ENCODE measurements around the gene GPN1. TPM values are rescaled to one million over a fixed set of nuclear protein-coding genes. Genes with fewer than 3 reads are reported as not detected.
"Not testable (repeated sequence)": the region's sequence is repeated elsewhere in the genome, so short reads cannot be mapped to it uniquely, and the experiment has no call there.

The GPN1 gene
- polyA plus RNA-seq, 1 donor = 31.2 TPM

DNA sequence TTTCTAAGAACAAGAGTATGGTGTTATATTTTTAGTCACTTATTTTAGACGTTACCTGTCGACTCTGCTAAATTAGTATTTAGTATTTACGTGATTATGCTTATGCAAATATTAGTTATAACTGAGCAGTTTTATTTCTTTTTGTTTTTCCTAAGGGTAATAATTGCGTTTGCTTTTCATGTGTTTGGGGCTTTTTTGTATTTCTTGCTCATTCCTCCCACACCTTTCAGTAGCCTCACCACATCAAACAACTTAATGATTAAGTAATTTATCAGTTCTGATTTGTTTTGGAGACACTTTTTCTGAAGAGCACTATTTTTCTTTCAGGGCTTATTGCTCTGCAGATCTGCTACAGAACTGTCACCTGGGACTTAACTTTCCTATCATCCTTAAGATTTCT lies 42.4 kb downstream of the GPN1 start:
- no peak for DNase-seq (ENCODE audit: low read depth)

DNA sequence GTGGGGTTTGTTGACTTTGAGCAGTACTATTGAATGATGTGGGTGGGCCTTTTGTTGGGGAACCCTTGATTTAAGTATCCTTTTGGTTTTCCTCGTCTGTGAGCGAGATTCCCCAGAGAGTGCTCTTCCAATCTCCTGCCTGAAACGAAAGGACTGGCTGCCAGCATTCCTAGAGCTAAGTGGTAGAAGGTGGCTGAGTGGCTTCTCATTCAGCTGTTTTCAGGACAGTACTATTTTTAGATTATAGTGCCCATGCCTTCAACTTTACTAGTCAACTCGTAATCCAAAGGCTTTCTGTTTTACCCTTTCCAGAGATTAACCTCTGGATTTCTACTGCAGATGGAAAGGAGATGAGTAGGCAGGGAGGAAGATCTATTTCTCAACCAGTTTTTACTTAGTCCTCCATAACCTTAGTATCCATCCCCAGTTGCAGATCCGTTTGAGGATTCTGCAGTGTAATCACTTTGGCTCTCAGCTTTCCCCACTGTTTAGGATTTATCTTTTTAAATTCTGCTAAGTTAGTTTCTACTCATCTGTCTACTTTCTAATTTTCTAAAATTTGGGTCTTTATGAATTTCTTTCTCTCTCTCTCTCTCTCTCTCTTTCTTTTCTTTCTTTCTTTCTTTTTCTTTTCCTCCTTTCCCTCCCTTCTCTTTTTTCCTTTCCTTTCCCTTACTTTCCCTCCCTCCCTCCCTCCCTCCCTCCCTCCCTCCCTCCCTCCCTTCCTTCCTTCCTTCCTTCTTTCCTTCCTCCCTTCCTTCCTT lies 44.1 kb downstream of the GPN1 start:
- DNase-seq (ENCODE audit: low read depth) = no peak

DNA sequence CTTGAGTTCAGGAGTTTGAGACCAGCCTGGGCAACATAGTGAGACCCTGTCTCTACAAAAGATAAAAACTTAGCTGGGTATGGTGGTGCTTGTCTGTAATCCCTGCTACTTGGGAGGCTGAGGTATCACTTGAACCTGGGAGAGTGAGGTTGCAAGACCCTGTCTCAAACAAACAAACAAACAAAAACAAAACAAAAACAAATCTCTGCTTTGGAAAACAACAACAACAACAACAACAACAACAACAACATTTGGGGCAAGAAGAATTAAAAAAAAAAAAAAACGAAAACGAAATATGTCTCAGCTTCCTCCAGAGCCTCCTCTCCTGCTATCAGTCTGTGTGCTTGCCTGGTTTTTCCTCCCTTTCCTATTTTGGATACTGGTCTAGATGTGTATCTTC lies 51.7 kb downstream of the GPN1 start:
- DNase-seq (ENCODE audit: low read depth) = no peak

DNA sequence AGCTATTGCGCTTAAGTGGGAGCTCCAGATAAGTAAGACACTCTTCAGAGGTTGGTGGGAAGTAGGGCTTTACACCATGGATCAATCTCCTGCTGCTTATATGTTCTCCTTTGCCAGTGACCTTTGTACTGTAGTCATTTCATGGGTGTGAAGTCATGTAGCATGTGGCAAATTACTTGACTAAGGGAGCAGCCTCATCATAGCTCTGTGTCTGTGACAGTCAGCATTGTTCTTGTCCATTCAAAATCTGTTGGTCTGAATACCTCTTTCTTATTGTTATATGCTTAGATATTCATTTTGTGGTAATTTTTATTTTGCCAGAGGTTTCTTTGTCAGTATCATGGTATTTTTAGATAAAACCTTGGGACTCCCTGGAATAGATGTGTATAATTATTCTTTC lies 53.0 kb downstream of the GPN1 start:
- no peak for DNase-seq (ENCODE audit: low read depth)

DNA sequence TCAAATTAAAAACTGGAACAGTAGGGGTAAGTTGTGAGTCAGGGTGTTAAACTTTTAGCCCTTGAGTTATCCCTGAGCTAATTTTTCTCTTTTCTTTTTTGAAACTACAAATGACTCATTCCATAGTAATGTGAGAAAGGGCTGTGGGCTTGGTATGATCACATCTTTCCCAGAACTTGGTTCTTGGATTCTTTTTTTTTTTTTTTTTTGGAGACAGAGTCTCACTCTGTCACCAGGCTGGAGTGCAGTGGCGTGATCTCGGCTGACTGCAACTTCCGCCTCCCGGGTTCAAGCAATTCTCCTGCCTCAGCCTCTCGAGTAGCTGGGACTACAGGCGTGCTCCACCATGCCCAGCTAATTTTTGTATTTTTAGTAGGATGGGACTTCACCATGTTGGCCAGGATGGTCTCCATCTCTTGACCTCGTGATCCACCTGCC lies 53.5 kb downstream of the GPN1 start:
- DNase-seq (ENCODE audit: low read depth) = not testable (repeated sequence)

DNA sequence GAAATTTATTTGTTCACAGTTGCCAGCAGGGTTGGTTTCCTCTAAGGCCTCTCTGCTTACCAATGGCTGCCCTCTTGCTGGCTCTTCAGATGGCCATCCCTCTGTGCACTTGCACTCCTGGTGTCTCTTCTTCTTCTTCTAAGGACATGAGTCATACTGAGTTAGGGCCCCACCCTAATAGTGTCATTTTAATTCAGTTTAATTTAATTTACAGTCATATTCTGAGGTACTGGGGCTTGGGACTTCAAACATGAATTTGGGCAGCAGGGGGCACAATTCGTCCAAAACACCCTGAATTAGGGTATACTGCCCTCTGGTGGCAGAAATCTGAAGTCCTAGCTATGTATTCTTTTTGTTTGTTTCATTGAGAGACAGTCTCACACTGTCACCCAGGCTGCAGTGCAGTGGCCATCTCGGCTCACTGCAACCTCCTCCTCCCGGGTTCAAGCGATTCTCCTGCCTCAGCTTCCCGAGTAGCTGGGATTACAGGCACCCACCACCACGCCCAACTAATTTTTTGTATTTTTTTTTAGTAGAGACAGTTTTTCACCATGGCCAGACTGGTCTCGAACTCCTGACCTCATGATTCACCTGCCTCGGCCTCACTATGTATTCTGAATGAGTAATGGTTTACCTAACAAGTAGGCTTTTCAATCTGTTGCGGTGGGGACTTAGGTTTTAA lies 54.7 kb downstream of the GPN1 start:
- peak; percentile 52 for DNase-seq (ENCODE audit: low read depth)

DNA sequence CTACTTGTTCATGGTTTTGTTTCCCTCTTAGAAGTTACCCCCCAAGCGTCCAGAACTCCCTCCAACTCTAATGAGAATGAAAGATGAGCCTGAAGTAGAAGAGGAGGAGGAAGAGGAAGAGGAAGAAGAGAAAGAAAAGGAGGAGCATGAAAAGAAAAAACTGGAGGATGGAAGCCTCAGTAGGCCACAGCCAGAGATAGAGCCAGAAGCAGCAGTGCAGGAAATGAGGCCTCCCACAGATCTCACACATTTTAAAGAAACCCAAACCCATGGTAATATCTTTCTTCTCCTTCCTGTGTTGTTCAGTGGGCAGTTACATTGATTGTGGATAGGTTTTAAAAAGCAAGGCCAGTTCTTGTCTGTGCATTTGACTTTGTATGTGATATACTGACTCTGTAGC lies 56.2 kb downstream of the GPN1 start:
- not testable (repeated sequence) for DNase-seq (ENCODE audit: low read depth)

DNA sequence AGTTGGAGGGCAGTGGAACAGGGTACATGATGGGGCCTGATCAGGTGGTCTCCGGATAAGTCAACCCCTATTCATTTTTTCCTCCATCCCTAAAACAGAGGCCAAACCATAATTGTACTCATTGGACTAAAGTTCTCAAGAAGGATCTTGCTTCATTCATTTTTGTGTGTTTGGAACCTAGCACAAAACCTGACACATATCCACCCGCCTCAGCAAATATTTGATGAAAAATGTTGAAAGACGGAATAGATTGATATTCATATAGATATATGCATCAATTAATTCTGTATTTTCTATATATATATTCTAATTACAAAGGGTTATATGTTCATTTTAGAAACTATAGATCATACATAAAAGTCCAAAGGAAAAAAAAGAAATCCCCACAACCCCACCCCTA lies 56.7 kb downstream of the GPN1 start:
- no peak for DNase-seq (ENCODE audit: low read depth)

DNA sequence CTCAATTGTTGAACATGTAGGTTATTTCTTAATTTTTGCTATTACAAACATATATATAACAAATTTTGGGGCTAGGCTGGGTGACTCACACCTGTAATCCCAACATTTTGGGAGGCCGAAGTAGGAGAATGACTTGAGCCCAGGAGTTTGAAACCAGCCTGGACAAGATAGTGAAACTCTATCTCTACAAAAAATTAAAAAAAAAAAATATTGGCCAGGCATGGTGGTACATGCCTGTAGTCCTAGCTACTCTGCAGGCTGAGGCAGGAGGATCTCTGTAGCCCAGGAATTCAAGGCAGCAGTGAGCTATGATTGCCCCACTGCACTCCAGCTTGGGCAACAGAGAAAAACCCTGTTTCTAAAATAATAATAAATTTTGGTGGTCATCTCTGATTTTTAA lies 58.4 kb downstream of the GPN1 start:
- no peak for DNase-seq (ENCODE audit: low read depth)

DNA sequence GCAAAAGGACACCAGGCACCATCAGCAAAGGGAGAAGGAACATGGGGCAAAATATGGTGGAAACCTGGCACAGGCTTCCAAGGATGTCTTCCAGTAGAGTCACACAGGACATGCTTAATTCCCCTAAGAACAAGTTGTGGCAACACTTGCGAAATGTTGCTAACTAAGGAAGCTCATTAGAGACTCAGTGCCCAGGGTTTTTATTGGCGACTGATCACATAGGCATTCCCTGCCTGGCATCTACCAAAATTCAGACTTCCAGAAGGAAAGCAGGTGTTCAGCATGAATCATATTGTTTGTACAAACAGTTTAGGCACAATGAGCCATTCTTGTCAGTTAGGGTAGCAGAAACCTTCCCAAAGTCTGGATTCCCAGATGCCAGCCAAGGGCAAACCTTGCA lies 60.6 kb downstream of the GPN1 start:
- no peak for DNase-seq (ENCODE audit: low read depth)

DNA sequence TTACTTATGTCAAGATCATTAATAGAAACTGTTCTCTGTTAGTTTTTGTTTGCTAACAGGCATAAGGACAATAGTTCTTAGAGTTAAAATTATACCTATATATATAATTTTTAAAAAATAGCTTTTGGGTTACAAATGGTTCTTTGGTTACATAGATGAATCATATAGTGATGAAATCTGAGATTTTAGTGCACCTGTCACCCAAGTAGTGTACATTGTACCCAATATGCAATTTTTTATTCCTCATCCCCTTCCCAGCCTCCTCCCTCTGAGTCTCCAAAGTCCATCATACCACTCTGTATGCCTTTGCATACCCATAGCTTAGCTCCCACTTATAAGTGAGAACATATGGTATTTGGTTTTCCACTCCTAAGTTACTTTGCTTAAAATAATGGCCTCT lies 61.2 kb downstream of the GPN1 start:
- DNase-seq (ENCODE audit: low read depth) = no peak

DNA sequence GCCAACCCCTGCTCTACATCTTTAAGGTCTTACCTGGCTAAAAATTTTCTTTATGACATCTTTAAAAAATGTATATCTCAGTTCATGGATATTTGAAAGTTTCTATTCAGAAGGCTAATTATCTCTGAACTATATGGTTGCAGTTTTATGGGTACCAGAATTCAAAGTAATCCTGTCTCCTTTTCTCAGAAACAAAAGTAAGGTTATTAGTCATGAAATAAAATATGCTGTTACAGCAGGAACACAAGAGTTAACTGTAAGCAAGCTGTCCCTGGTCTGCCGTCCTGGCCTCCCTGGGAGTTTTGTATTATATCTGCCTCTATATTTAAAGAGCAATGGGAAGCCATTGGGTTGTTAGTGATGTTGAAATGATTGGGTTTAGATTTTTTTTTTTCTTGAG lies 68.8 kb downstream of the GPN1 start:
- no peak for DNase-seq (ENCODE audit: low read depth)

Other genes with a start within 250 kb of the GPN1 start
- 14.2 TPM for gene ZNF513, start 248.3 kb upstream of the GPN1 start, polyA plus RNA-seq (ENCODE audit: insufficient read length)
- 53.7 TPM for gene PPM1G, start 219.5 kb upstream of the GPN1 start, polyA plus RNA-seq (ENCODE audit: insufficient read length)
- 118 TPM for gene NRBP1, start 200.4 kb upstream of the GPN1 start, polyA plus RNA-seq (ENCODE audit: insufficient read length)
- gene KRTCAP3, start 186.7 kb upstream of the GPN1 start, polyA plus RNA-seq (ENCODE audit: insufficient read length) = 1.8 TPM
- gene IFT172, start 139.3 kb upstream of the GPN1 start, polyA plus RNA-seq (ENCODE audit: insufficient read length) = 22.5 TPM
- gene FNDC4, start 133.8 kb upstream of the GPN1 start, polyA plus RNA-seq (ENCODE audit: insufficient read length) = 7.5 TPM
- gene GCKR, start 132.2 kb upstream of the GPN1 start, polyA plus RNA-seq (ENCODE audit: insufficient read length) = not detected
- gene ZNF512, start 46.0 kb upstream of the GPN1 start, polyA plus RNA-seq (ENCODE audit: insufficient read length) = 41.1 TPM
- gene CCDC121, start within 50 bp of the GPN1 start, polyA plus RNA-seq (ENCODE audit: insufficient read length) = 5.4 TPM
- 31.7 TPM for gene SUPT7L, start 34.6 kb downstream of the GPN1 start, polyA plus RNA-seq (ENCODE audit: insufficient read length)
- 23.9 TPM for gene SLC4A1AP, start 34.8 kb downstream of the GPN1 start, polyA plus RNA-seq (ENCODE audit: insufficient read length)
- 101 TPM for gene MRPL33, start 142.7 kb downstream of the GPN1 start, polyA plus RNA-seq (ENCODE audit: insufficient read length)

Data from forelimb muscle (tissue), 1 donor.